NCI-H510A (cell line): Measurements from ENCODE around the gene ETV3.
"Not testable (repeated sequence)": the region's sequence is repeated elsewhere in the genome, so short reads cannot be mapped to it uniquely, and the experiment has no call there.

Source experiments
- DNase-seq: peaks from one replicate; lab custom pipeline; 2025; lab: John Stamatoyannopoulos, UW

Gene ETV3

GRCh38 chr1:157111396-157112165 lies 26.6 kb downstream of the ETV3 start:
- DNase-seq: no peak

GRCh38 chr1:157110686-157111085 lies 27.5 kb downstream of the ETV3 start:
- DNase-seq: no peak

- DNase-seq: no peak
Measured at GRCh38 chr1:157110003-157110402, 28.2 kb downstream of the ETV3 start.

GRCh38 chr1:157108448-157108847 lies 29.7 kb downstream of the ETV3 start:
- DNase-seq: no peak

GRCh38 chr1:157107702-157108101 lies 30.5 kb downstream of the ETV3 start:
- DNase-seq: no peak

- DNase-seq: no peak
Measured at GRCh38 chr1:157106813-157107189, 31.4 kb downstream of the ETV3 start.

- no peak for DNase-seq
Measured at GRCh38 chr1:157105988-157106812, 32.0 kb downstream of the ETV3 start.

- DNase-seq: no peak
Measured at GRCh38 chr1:157105298-157105987, 32.8 kb downstream of the ETV3 start.

GRCh38 chr1:157104598-157105293 lies 33.4 kb downstream of the ETV3 start:
- DNase-seq: no peak

- no peak for DNase-seq
Measured at GRCh38 chr1:157103268-157103667, 34.9 kb downstream of the ETV3 start.

- no peak for DNase-seq
Measured at GRCh38 chr1:157101149-157101548, 37.0 kb downstream of the ETV3 start.

GRCh38 chr1:157099633-157100009 lies 38.6 kb downstream of the ETV3 start, which contains the start of gene ETV3L:
TSS of gene ETV3L (minus strand) at chr1:157099808. CDS start at chr1:157099523, 285 bp downstream.
- DNase-seq: no peak

- DNase-seq: not testable (repeated sequence)
Measured at GRCh38 chr1:157098987-157099632, 39.1 kb downstream of the ETV3 start.

GRCh38 chr1:157098519-157098918 lies 39.7 kb downstream of the ETV3 start:
- DNase-seq: no peak

- DNase-seq: no peak
Measured at GRCh38 chr1:157097692-157098091, 40.5 kb downstream of the ETV3 start.

- DNase-seq: no peak
Measured at GRCh38 chr1:157096881-157097280, 41.3 kb downstream of the ETV3 start.

- DNase-seq: no peak
Measured at GRCh38 chr1:157095551-157095950, 42.6 kb downstream of the ETV3 start.

GRCh38 chr1:157095091-157095490 lies 43.1 kb downstream of the ETV3 start:
- no peak for DNase-seq

- DNase-seq: no peak
Measured at GRCh38 chr1:157092831-157093230, 45.4 kb downstream of the ETV3 start.

GRCh38 chr1:157091668-157092273 lies 46.4 kb downstream of the ETV3 start:
- no peak for DNase-seq

GRCh38 chr1:157091186-157091585 lies 47.0 kb downstream of the ETV3 start:
- no peak for DNase-seq
